GM12873 (cell line): ENCODE measurements around the gene KRTAP9-3.

Experiments used
- CTCF ChIP-seq: IDR thresholded peaks from 2 replicates; pipeline ENCODE4 v1.5.1; 2012; ENCODE audit warnings: low read depth, mild to moderate bottlenecking, moderate library complexity, low read length, control low read depth; ENCODE audit not compliant: insufficient read depth; ENCODE audit errors: missing control alignments

The KRTAP9-3 gene

GRCh38 chr17:41256291-41256685, 24.0 kb downstream of the KRTAP9-3 start:
- no peak for TF ChIP-seq CTCF

DNA sequence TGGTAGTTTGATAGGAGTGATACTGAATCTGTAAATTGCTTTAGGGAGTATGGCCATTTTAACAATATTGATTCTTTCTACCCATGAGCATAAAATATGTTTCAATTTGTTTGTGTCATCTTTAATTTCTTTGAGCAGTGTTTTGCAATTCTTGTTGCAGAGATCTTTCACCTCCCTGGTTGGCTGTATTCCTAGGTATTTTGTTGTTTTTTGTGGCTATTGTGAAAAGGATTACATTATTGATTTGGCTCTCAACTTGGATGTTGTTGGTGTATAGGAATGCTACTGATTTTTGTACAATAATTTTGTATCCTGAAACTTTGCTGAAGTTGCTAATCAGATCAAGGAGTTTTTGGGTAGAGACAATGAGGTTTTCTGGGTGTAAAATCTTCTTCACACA, 26.2 kb downstream of the KRTAP9-3 start:
- no peak for TF ChIP-seq CTCF

DNA sequence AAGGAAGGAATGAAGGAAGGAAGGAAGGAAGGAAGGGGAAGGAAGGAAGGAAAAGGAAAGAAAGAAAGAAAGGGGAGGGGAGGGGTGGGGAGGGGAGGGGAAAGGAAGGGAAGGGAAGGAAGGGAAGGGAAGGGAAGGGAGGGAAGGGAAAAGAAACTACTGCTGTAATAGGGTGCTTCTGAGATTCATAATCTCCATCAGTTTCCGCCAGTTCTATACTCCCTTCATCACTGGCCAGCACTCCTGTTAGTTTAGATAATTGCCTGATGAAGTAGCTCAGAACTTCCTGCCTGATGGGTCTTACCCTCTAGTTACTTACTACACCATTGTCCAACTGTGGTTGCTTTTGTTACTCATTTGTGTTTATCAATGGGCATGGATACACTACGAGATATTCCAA, 31.0 kb downstream of the KRTAP9-3 start:
- no peak for TF ChIP-seq CTCF

DNA sequence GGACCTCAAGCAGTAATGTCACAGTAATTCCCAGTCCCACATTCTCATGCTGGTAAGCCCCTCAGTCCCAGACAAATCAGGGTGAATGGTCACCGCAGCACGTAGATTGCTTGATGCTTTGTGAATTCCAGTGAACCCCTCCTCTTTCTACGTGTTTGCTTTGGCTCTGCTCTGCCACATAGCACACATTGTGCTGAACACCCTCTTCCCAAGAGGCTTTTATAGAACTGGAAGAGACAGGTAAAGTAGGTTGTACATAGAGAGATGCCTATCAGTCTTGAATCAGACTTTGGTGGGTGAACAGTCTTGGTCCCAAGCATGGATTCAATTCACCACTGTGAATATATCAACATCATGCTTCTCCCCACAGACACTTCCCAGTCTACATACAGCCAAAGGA, 32.4 kb downstream of the KRTAP9-3 start:
- no peak for TF ChIP-seq CTCF

DNA sequence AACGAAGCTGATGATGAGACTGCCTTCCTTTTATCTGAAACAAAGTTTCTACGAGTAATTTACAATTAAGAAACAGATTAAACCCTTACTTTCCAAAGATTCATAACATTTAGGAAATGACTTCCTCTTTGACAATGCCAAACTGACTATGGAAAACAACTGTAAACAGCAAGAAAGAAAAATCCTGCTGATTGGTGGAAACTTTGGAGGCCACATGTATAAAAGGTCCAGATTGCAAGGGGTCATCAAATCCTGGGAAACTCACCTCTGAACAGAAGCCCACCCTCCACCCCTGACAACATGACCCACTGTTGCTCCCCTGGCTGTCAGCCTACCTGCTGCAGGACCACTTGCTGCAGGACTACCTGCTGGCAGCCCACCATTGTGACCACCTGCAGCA, 32.8 kb downstream of the KRTAP9-3 start, which contains the start of gene KRTAP9-6:
TSS of gene KRTAP9-6 (plus strand) at position 301 of the 400 bp plus-strand sequence. CDS start at position 301, 0 bp downstream.
- TF ChIP-seq CTCF = no peak

- no peak for TF ChIP-seq CTCF
Measured at GRCh38 chr17:41267711-41268110, 35.5 kb downstream of the KRTAP9-3 start.

DNA sequence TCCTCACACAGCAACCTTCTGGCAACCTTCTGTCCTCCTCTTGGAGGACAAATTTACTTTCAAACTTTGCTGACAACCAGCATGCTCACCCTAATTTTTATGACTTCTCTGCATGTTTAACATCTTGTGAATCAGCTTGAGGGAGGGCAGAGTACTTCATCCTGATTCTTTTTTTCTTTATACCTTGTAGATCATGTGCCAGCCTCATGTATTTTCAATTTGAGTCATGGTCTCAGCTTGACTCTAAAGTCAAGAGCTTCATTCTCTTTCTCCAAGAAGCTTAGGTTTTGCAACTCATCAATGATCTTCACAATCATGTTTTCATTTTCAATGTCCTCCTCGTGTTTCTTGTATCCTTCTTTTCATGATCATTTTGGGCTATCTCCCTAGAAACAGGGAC, 39.6 kb downstream of the KRTAP9-3 start:
- no peak for TF ChIP-seq CTCF
